Fibroblast of pulmonary artery (primary cell): ENCODE results near the gene NPHS1.
A peak's percentile ranks its signal among the peaks of the same experiment; 100 is the strongest.

Experiments used
- DNase-seq: peaks from one replicate; pipeline ENCODE4 v3.0.0-alpha.2; 2010; ENCODE audit warnings: low read depth
- H3K4me3 ChIP-seq: replicated peaks from 2 replicates; pipeline ENCODE4 v1.5.1; 2011; ENCODE audit warnings: low read depth, mild to moderate bottlenecking, control low read depth, low read length, moderate library complexity
- TF ChIP-seq, protein P1 (sequence below): IDR thresholded peaks from 2 replicates; pipeline ENCODE4 v1.5.1; 2011; ENCODE audit warnings: mild to moderate bottlenecking, control low read depth, low read length, inconsistent platforms; ENCODE audit errors: missing control alignments

Gene NPHS1

DNA sequence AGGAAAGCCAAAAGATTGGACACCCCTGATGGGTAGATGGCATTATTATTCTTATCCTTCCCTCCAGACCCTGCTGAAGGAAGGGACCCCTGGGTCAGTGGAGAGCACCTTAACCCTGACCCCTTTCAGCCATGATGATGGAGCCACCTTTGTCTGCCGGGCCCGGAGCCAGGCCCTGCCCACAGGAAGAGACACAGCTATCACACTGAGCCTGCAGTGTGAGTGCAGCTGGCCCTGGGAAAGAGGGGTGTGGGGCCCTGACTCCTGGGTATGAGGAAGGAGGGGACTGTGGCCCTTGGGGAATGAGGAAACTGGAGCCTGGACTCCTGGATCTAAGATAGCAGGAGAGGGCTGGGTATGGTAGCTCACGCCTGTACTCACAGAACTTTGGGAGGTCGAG, 7.1 kb upstream of the NPHS1 start:
- TF ChIP-seq, protein P1, sequence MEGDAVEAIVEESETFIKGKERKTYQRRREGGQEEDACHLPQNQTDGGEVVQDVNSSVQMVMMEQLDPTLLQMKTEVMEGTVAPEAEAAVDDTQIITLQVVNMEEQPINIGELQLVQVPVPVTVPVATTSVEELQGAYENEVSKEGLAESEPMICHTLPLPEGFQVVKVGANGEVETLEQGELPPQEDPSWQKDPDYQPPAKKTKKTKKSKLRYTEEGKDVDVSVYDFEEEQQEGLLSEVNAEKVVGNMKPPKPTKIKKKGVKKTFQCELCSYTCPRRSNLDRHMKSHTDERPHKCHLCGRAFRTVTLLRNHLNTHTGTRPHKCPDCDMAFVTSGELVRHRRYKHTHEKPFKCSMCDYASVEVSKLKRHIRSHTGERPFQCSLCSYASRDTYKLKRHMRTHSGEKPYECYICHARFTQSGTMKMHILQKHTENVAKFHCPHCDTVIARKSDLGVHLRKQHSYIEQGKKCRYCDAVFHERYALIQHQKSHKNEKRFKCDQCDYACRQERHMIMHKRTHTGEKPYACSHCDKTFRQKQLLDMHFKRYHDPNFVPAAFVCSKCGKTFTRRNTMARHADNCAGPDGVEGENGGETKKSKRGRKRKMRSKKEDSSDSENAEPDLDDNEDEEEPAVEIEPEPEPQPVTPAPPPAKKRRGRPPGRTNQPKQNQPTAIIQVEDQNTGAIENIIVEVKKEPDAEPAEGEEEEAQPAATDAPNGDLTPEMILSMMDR: no peak
- DNase-seq: no peak
- H3K4me3 ChIP-seq: no peak overlapping the region

DNA sequence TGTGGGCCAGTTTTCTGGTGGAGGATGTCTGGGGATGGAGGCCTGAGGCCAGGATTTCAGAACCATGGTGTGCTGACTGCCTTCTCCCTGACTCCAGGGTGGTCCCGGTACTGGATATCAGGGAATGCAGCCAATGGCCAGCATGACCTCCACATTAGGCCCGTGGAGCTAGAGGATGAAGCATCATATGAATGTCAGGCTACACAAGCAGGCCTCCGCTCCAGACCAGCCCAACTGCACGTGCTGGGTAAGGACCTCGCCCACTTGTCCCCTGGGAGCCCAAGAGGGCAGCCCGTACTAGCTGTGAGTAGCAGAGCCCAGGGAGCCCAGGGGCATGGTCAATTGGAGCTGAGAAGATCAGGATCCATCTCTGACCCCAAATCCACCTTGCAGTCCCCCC, 6.0 kb upstream of the NPHS1 start:
- TF ChIP-seq, protein P1: no peak
- DNase-seq: no peak
- H3K4me3 ChIP-seq: no peak overlapping the region

DNA sequence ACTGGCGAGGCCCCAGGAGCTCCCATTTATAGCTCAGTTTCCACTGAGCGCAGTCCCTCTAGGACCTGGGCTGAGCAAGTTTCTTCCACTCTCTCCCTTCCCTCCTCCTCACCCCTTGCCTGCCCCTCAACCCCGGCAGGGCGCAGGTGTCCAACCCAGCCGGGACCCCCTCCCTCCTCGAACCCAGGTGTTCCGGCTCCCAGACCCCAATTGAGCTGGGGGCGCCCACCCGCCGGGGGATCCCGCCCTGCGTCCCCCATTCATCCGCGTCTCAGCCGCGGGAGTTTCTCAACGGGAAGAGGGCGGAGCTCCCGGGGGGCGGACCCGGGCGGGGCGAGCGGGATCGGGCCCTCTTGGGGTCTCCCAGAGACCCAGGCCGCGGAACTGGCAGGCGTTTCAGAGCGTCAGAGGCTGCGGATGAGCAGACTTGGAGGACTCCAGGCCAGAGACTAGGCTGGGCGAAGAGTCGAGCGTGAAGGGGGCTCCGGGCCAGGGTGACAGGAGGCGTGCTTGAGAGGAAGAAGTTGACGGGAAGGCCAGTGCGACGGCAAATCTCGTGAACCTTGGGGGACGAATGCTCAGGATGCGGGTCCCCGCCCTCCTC, 4.3 kb upstream of the NPHS1 start, which contains the start of gene KIRREL2:
Gene KIRREL2 (plus strand): TSS at position 366 of the 604 bp plus-strand sequence. CDS start 209 bp downstream, at position 575.
- H3K4me3 ChIP-seq: peak within 1 kb of the TSS; percentile 49
- TF ChIP-seq, protein P1: no peak
- no peak for DNase-seq

DNA sequence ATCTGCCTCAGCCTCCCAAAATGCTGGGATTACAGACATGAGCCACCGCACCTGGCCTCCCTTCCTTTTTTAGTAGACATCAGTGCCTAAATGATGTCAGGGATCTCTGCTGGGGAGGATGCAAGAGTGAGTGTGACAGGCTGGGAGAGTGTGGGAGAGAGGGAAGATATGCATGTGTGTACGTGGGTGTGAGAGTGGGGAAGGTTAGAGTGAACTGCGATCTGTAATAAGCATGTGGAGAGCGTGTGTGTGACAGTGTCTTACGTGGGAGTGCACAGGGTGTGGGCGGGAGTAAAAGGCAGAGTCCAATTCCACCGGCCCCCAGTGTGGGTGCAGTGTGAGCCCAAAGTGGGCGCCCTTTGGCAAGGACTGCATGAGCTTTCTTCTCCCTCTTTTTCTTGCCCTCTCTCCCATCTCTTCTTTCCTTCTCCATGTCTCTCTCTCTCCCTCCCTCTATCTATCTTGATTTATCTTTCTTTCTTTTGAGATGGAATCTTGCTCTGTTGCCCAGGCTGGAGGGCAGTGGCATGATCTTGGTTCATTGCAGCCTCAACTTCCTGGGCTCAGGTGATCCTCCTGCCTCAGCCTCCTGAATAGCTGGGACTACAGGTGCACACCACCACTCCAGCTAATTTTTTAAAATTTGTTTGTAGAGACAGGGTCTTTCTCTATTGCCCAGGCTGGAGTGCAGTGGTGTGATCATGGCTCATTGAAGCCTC, 893 bp upstream of the NPHS1 start:
- no peak overlapping the region for H3K4me3 ChIP-seq
- TF ChIP-seq, protein P1: no peak
- DNase-seq: no peak

DNA sequence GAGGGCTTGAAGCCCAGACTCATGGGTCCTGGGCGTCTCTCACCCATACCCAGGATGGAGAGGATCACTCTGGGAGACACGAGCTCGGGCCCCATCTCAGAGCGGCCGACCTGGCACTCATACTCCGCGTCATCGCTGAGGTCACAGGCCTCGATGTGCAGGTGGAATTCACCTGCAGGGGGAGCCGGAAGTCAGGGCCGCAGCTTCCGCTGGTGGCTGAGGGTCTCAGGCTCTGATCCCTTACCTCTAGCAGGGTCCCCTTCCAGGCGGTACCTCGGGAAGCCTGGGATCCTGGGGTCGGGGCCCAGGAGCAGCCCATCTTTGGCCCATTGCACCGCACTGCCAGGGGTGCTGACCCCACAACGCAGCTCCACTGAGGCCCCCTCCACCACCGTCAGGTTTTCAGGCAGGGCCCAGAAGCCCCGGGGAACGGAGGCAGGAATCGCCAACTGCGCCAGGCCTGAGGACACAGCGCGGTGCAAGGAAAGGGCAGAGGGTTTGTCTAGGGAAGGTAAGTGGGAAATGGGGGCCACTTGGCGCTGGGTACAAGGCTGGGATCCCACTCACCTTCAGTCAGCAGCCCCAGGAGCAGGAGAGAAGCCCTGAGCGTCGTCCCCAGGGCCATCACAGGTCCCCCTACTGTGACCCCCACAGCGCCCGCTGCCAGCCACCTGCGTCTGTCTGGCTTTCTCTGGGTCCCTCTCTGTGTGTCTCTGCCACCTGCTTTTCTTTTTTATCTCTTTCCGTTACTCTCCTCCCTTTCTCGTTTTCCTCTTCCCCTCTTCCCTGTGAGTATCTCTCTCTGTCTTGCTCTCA, 883 bp downstream of the NPHS1 start:
- no peak for DNase-seq
- TF ChIP-seq, protein P1: no peak

DNA sequence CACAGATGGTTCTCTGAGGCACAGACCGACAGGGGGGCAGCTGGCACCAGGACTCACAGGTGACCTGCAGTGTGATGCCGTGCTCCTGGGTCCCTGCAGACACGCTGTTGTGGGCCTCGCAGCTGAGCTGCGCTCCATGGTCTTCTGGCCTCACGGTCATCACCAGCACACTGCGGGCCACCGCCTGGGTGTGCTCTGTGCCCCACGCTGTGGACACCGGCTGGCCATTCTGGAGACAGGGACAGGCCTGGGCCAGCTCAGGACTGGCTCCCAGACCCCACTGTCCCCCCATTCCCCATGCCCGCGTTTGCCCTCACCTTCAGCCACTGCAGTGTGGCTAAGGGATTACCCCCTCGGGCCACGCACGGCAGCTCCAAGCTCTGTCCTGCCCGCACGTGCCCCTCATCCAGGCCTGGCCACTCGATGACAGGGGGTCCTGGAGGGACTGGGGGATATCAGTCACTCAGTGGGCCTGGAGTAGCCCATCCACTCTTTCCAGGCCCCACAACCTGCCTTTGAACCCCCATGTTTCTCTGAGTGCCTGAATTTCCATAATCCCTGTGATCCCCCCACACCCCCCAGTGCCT, 3.3 kb downstream of the NPHS1 start:
- H3K4me3 ChIP-seq: no peak overlapping the region
- TF ChIP-seq, protein P1: no peak
- DNase-seq: no peak

More for the DNA sequence above, 883 bp downstream of the NPHS1 start:
- H3K4me3 ChIP-seq: no peak overlapping the region
